ENCODE data around the gene CDYL2. TPM values are rescaled to one million over a fixed set of nuclear protein-coding genes. Genes with fewer than 3 reads are reported as not detected.

CDYL2 gene
- total RNA-seq, 1 donor from 2014 or later, result 26.5 TPM

DNA sequence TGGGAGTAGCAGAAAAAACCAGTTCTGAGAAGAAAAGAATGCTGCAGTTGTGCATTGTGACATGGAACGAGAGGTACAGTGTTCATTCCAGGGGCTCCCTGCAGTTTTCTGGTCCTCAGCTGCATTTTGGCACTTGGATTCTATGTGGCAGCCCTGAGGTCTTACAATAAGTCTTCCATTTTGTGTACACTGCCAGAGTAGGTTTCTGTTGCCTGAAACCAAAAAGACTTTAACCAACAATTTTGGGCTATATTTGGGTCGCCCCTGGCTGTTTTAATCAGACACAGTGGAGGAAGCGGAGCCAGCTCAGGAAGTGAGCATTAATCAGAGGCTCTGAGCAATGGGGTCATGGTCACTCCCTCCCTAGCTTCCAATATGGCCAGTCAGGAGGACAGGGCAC is 247.9 kb downstream of the CDYL2 start:
- Mint-ChIP-seq H3K27ac (ENCODE audit: unreplicated experiment) (no peak overlapping the region), H3K9me3 (ENCODE audit: unreplicated experiment) (no peaks in the 10 kb centered on the region), H3K4me3 (ENCODE audit: unreplicated experiment) (no peak overlapping the region), H3K4me1 (ENCODE audit: low read depth, unreplicated experiment) (no peaks in the 10 kb centered on the region), H3K36me3 (ENCODE audit: low read depth, unreplicated experiment) (no peaks in the 10 kb centered on the region), H3K27me3 (ENCODE audit: low read depth, unreplicated experiment) (peaks cover 25% of the 10 kb centered on the region)
- H3K4me2 ChIP-seq (ENCODE audit: low read length), result no peak overlapping the region
- FAIRE-seq, result no peak
- no peak for TF ChIP-seq EZH2 (IDR thresholded peaks at IDR 0.05; ENCODE audit: insufficient read depth, low read length)
- TF ChIP-seq, protein P1, sequence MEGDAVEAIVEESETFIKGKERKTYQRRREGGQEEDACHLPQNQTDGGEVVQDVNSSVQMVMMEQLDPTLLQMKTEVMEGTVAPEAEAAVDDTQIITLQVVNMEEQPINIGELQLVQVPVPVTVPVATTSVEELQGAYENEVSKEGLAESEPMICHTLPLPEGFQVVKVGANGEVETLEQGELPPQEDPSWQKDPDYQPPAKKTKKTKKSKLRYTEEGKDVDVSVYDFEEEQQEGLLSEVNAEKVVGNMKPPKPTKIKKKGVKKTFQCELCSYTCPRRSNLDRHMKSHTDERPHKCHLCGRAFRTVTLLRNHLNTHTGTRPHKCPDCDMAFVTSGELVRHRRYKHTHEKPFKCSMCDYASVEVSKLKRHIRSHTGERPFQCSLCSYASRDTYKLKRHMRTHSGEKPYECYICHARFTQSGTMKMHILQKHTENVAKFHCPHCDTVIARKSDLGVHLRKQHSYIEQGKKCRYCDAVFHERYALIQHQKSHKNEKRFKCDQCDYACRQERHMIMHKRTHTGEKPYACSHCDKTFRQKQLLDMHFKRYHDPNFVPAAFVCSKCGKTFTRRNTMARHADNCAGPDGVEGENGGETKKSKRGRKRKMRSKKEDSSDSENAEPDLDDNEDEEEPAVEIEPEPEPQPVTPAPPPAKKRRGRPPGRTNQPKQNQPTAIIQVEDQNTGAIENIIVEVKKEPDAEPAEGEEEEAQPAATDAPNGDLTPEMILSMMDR (IDR thresholded peaks at IDR 0.05; ENCODE audit: insufficient read depth, low read depth, low read length), result no peak
- H3K36me3 ChIP-seq (ENCODE audit: insufficient read depth, low read length), result no peaks in the 10 kb centered on the region
- H3K27me3 ChIP-seq (ENCODE audit: insufficient read depth, low read length), result peaks cover 13% of the 10 kb centered on the region
- no peak overlapping the region for H3K27ac ChIP-seq (ENCODE audit: low read depth, low read length)
- H3K4me1 ChIP-seq (ENCODE audit: insufficient read depth, low read length), result no peaks in the 10 kb centered on the region
- no peaks in the 10 kb centered on the region for H3K79me2 ChIP-seq (ENCODE audit: insufficient read depth, low read length)
- H4K20me1 ChIP-seq (ENCODE audit: insufficient read depth, low read length), result no peaks in the 10 kb centered on the region
- no peak overlapping the region for H2AFZ ChIP-seq (ENCODE audit: low read depth, low read length)
- no peak for DNase-seq (ENCODE audit: low read depth)
- H3K9ac ChIP-seq (ENCODE audit: low read length), result no peak overlapping the region
- H3K4me3 ChIP-seq (ENCODE audit: insufficient read depth, low read depth, low read length), result no peak overlapping the region
- H3K9me3 ChIP-seq (ENCODE audit: insufficient read depth, low read depth, low read length), result no peaks in the 10 kb centered on the region

DNA sequence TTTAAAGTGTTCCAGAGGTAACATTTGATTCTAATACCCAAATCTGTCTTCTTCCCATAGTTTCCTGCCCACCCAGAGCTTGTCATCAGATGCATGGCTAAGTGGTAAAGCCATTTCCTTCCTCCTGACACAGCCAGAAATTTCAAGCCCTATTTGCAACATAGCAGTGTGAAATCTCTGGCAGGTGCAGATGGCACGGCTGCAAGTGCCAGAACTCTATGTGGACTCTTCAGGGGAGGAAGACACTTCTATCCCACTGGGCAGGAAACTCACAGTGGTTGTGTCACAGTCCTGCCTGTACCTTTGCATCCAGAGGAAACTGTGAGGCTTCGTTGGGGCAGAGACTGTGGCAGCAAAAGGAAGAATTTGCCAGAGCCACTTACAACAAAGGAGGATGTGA is 250.4 kb downstream of the CDYL2 start:
- H3K4me1 ChIP-seq (ENCODE audit: insufficient read depth, low read length), result no peaks in the 10 kb centered on the region
- H3K9me3 ChIP-seq (ENCODE audit: insufficient read depth, low read depth, low read length), result no peaks in the 10 kb centered on the region
- no peaks in the 10 kb centered on the region for H3K79me2 ChIP-seq (ENCODE audit: insufficient read depth, low read length)
- no peaks in the 10 kb centered on the region for H3K36me3 Mint-ChIP-seq (ENCODE audit: low read depth, unreplicated experiment)
- H3K36me3 ChIP-seq (ENCODE audit: insufficient read depth, low read length), result no peaks in the 10 kb centered on the region
- no peak overlapping the region for H3K4me3 ChIP-seq (ENCODE audit: insufficient read depth, low read depth, low read length)
- peaks cover 10% of the 10 kb centered on the region for H3K27me3 ChIP-seq (ENCODE audit: insufficient read depth, low read length)
- peaks cover 9% of the 10 kb centered on the region for H3K27me3 Mint-ChIP-seq (ENCODE audit: low read depth, unreplicated experiment)
- no peak overlapping the region for H3K27ac ChIP-seq (ENCODE audit: low read depth, low read length)
- FAIRE-seq (no peak), DNase-seq (ENCODE audit: low read depth) (no peak)
- no peak overlapping the region for H2AFZ ChIP-seq (ENCODE audit: low read depth, low read length)
- no peaks in the 10 kb centered on the region for H4K20me1 ChIP-seq (ENCODE audit: insufficient read depth, low read length)
- no peak overlapping the region for H3K27ac Mint-ChIP-seq (ENCODE audit: unreplicated experiment)
- H3K4me1 Mint-ChIP-seq (ENCODE audit: low read depth, unreplicated experiment), result no peaks in the 10 kb centered on the region
- no peak overlapping the region for H3K4me3 Mint-ChIP-seq (ENCODE audit: unreplicated experiment)
- no peak for TF ChIP-seq EZH2 (IDR thresholded peaks at IDR 0.05; ENCODE audit: insufficient read depth, low read length)
- TF ChIP-seq, protein P1 (IDR thresholded peaks at IDR 0.05; ENCODE audit: insufficient read depth, low read depth, low read length), result no peak
- H3K9me3 Mint-ChIP-seq (ENCODE audit: unreplicated experiment), result no peaks in the 10 kb centered on the region
- no peak overlapping the region for H3K4me2 ChIP-seq (ENCODE audit: low read length)
- H3K9ac ChIP-seq (ENCODE audit: low read length), result no peak overlapping the region

GRCh38 chr16:80552277-80552676 is 252.1 kb downstream of the CDYL2 start:
- Histone ChIP-seq H2AFZ (ENCODE audit: low read depth, low read length) (no peak overlapping the region), H3K79me2 (ENCODE audit: insufficient read depth, low read length) (no peaks in the 10 kb centered on the region), H3K9ac (ENCODE audit: low read length) (no peak overlapping the region), H3K4me3 (ENCODE audit: insufficient read depth, low read depth, low read length) (no peak overlapping the region), H4K20me1 (ENCODE audit: insufficient read depth, low read length) (no peaks in the 10 kb centered on the region), H3K4me2 (ENCODE audit: low read length) (no peak overlapping the region), H3K36me3 (ENCODE audit: insufficient read depth, low read length) (no peaks in the 10 kb centered on the region), H3K27me3 (ENCODE audit: insufficient read depth, low read length) (peaks cover 10% of the 10 kb centered on the region), H3K4me1 (ENCODE audit: insufficient read depth, low read length) (no peaks in the 10 kb centered on the region), H3K9me3 (ENCODE audit: insufficient read depth, low read depth, low read length) (no peaks in the 10 kb centered on the region), H3K27ac (ENCODE audit: low read depth, low read length) (no peak overlapping the region)
- Mint-ChIP-seq H3K4me3 (ENCODE audit: unreplicated experiment) (no peak overlapping the region), H3K36me3 (ENCODE audit: low read depth, unreplicated experiment) (no peaks in the 10 kb centered on the region), H3K4me1 (ENCODE audit: low read depth, unreplicated experiment) (no peaks in the 10 kb centered on the region), H3K9me3 (ENCODE audit: unreplicated experiment) (no peaks in the 10 kb centered on the region), H3K27ac (ENCODE audit: unreplicated experiment) (no peak overlapping the region), H3K27me3 (ENCODE audit: low read depth, unreplicated experiment) (peaks cover 3% of the 10 kb centered on the region)
- FAIRE-seq, result no peak
- DNase-seq (ENCODE audit: low read depth), result no peak
- TF ChIP-seq, protein P1 (IDR thresholded peaks at IDR 0.05; ENCODE audit: insufficient read depth, low read depth, low read length), result no peak
- TF ChIP-seq EZH2 (IDR thresholded peaks at IDR 0.05; ENCODE audit: insufficient read depth, low read length), result no peak

Other genes with a start within 250 kb of the CDYL2 start
- 52.8 and 54.2 TPM in 2 replicates for gene CMC2, start 202.3 kb upstream of the CDYL2 start, total RNA-seq
- gene CENPN, start 202.6 kb upstream of the CDYL2 start, total RNA-seq, result 12.6 and 16.4 TPM in 2 replicates
- gene ATMIN, start 231.2 kb upstream of the CDYL2 start, total RNA-seq, result 32.6 and 40.0 TPM in 2 replicates